ENCODE measurements around the gene SHB.
"Not testable (repeated sequence)": the region's sequence is repeated elsewhere in the genome, so short reads cannot be mapped to it uniquely, and the experiment has no call there.

Gene SHB

DNA sequence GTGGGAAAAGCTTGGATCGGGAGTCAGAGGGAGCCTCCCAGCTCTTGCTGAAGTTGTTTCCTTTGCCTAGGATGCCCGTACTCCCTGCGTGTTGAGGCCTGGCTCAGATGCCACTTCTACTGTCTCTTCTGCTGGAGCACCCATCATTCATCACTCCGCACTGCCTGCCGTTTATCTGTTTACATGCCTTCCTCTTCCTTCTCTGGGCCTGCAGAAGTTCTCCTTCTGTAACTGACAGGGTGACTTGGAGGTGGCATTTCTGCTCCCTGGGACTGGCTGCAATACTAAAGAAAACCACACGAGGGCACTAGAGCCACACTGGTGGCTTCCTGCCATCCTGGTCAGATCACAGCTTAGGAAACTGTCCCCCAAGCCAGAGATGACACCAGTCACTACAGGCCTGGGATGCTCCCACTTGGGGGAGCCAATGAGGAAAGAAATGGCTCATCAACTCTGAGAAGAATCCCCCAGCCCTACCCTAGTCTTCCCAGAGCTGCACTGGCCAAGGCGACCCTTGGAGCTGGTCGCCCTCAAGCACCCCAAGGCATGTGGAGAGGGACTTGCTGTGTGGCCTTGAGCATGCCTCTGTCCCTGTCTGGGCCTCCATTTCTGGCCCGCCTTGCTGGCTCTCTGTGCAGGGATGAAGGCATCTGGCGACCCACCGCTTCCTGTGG, 155.4 kb downstream of the SHB start:
- peak; percentile 86 for DNase-seq

DNA sequence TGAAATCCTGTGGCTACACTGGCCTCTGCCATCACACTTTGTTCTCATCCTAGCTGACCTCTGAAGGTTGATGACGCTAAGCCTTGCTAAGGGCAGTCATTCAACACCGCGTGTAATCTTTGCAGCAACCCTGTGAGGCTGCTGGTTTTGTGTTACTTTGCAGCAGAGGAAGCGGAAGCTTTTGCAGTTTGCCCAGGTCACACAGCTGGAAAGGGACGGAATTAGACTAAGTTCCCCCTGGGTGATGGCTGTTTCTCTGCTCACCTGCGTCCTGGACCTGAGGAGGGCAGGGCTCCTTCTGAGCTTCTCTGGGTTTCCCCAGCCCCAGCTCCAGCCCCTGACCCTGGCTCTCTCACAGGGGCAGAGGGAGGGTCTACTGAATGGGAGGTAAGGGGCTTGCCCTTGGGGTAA, 157.8 kb downstream of the SHB start:
- no peak for DNase-seq

- DNase-seq, result no peak
Observed at GRCh38 chr9:37910271-37910670, 158.8 kb downstream of the SHB start.

DNA sequence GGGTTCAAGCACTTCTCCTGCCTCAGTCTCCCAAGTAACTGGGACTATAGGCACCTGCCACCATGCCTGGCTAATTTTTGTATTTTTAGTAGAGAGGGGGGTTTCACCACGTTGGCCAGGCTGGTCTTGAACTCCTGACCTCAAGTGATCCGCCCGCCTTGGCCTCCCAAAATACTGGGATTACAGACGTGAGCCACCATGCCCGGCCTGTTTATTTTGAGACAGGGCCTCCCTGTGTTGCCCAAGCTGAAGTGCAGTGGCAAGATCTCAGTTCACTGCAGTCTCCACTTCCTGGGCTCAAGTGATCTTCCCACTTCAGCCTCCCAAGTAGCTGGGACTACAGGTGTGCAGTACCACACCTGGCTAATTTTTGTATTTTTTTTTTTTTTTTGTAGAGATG, 159.2 kb downstream of the SHB start:
- not testable (repeated sequence) for DNase-seq

DNA sequence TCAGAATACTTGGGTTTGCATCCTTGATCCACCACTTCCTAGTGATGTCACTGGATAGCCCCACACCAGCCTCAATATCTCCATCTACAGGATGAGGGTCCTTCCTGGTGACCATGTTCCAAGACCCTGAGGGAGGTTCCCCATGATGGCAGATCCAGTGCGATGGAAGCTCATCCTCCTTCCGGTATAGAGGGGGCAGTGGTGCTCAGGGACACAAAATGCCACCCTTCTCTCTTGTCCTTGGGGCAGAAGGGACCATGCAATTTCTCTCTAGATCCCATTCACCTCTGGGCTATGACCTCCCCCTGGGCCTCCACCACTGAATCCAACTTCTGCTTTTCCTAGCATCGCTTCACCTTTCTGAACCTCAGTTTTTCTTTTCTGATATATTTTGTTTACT, 159.7 kb downstream of the SHB start:
- DNase-seq, result no peak

DNA sequence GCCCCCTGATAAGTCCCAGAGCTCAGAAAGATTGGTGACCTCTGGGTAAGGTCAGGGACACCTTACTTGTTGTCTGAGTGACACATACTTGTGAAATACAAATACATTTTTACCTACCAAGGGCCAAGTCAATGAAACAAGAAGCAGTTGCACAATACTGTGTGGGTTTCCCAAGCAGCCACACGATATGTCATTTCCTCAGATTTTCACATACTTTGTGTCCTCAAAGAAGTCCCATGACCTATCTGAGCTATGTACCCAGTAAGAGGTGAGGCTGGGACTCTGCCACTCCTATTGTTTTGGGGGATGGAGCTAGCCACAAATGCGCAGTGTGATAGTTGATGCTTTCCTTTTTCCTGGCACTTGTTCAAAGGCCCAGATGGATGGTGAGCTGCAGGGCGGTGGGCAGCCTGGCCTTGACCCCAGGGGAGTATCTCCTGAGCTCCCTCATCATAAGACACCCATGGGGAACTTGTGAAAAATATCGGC, 160.3 kb downstream of the SHB start:
- no peak for DNase-seq

DNA sequence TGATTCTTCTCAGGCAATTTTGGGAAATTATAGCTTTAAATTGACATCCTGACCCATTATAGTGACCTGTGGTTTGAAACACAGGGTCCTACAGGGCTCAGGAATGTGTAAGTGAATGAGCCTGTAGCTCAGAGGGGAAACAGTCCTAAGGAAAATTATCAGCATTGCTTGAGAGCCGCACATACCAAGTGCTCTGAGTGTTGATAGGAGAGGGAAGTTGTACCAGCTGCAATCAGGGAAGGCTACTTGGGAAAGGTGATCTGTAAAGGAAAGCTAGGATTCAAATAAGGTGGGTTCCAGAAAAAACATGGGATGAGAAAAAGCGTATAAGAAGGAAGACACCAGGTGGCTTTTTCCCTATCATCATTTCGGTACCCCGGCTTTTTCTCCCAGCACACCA, 160.7 kb downstream of the SHB start:
- DNase-seq, result no peak

- no peak for DNase-seq
Observed at GRCh38 chr9:37906312-37907239, 162.5 kb downstream of the SHB start.

DNA sequence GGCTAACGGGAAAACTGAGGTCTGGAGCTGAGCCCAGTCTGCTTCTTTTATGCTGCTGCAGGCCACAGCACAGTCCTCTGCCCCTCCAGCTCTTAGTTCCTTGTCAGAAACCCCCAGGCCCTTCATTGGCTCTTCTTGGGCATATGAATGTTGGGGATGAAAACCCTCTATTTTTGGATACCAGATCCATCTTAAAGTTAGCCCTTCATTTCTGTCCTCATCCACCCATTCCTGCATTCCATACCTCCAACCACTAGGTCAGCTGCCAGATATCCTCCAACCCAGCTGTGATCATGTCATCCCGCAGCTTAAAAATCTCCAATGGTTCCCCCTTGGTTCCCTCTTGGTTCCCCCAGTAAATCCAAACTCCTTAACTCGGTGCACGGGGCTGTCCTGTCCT, 163.3 kb downstream of the SHB start:
- DNase-seq, result no peak

- DNase-seq, result no peak
Observed at GRCh38 chr9:37905131-37905505, 163.9 kb downstream of the SHB start.

GRCh38 chr9:37904445-37905130, 164.4 kb downstream of the SHB start:
- DNase-seq, result no peak

GRCh38 chr9:37903647-37904444, 165.2 kb downstream of the SHB start, which contains the start of gene SLC25A51:
SLC25A51 (minus strand) TSS chr9:37904127; CDS start chr9:37888550, 15,577 bp downstream.
- DNase-seq, result peak; percentile 92

DNA sequence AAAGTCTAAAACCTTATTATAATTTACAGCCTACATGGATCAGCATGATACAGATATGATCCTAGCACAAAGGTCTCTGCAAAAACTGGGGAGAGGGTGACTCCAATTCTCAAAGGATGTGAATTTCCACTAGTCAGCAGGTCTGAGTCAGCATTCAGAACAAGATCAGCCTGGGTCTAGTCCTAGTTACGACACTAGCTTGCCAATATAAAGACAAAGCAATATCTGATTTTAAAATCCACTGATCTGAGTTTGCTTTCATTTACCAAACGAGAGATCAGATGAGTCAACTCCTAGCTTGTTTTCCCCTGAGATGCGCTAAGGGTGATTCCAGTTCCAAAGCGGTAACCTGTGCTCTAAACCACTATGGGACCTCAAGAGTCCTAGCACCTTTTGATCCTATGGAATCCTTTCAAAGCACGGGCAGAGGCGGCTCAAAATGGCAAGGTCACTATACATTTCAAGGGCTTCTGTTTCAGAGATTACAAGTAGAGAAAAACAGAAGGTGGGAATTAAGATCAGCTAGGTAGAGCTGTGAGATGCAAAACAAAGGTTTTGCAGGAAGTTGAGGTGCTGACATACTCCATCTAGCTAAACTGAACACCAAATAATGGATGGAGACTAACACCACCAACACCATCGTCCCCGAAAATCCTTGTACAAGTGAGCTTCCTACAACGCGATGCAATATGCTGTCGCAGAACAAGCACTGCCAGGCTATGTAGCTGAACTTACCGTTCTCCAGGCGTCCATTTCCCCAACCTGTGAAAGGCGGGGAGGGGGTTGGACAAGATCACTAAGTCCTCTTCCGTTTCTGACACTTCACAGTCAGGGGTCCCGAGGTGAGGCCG, 166.0 kb downstream of the SHB start:
- no peak for DNase-seq

GRCh38 chr9:37902131-37902530, 166.9 kb downstream of the SHB start:
- DNase-seq, result no peak

DNA sequence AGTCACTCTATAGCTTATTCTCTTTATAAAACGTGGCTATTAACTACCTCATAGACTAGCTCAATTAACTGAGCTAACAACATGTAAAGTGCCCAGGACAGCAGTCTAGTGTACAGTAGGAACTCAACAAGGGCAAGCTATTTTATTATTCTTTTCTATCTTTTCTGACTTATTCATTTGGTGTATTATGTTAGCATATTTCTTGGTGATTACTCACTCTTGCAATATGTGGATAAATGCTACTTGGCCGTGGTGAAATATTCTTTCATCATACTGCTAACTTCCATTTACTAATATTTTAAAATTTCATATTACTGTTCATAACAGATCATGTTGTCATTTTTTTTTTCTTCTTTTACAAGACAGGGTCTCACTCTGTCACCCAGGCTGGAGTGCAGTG, 170.0 kb downstream of the SHB start:
- DNase-seq, result no peak

GRCh38 chr9:37897665-37898064, 171.4 kb downstream of the SHB start:
- no peak for DNase-seq

- no peak for DNase-seq
Observed at GRCh38 chr9:37892063-37892462, 177.0 kb downstream of the SHB start.

DNA sequence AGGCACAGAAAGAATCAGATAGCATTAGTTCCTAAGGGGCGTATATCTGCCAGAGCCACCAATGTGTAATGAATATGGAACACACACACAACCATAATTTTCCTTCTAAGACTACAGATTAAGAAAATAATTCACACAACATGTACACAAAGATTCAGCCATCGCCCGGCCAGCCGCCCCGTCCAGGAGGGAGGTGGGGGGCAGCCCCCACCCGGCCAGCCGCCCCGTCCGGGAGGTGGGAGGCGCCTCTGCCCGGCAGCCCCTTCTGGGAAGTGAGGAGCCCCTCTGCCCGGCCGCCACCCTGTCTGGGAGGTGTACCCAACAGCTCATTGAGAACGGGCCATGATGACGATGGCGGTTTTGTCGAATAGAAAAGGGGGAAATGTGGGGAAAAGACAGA, 178.0 kb downstream of the SHB start:
- DNase-seq, result not testable (repeated sequence)

GRCh38 chr9:37889536-37889935, 179.5 kb downstream of the SHB start:
- no peak for DNase-seq

DNA sequence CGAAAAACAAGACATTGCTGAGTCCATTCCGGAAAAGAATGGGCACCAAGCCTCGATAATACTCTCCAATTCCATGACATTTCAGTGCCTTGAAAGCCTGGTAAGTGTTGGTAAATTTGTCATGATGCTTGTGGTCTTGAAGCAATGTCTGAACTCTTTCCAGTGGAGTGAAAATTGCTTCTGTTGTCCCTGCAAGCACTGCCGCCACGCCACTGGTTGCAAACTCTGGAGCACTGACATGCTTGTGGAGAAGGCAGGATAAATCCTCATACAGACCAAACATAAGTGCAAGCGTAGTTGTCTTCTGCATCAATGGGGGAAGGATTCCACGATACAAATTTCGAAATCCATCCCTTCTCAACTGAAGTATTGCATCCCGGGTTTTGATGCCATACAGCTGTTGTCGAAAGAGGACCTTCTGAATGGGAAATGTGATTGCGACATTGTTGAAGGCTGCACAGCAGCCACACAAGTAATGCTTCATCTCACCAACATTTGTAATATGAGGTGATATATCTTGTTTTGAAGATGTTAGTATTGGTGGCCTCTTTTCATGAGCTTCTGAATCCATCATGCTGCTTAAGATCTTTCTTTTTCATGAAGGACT, 180.9 kb downstream of the SHB start:
- DNase-seq, result not testable (repeated sequence)

DNA sequence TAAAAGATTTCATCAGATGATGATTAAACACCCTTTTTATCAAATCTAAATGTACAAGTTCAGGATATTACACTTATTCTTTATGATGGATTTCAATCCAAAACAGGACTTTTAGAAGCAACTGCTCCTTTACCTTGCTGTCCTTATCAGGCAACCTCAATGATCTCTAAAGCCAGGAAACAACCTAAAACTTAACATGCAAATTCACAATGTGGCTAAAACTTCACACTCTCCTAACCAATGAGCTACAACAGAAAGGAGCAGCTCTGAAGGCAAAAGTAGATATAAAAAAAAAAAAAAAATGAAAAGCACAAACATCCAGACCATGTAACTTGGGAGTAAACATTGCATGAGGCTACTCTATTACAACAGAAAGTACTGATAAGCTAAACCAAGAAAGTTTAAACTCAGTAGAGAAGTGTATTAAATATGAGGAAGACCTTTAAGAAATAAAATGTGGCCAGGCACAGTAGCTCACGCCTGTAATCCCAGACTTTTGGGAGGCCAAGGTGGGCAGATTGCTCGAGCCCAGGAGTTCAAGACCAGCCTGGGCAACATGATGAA, 188.0 kb downstream of the SHB start:
- no peak for DNase-seq

Data from 8988T (cell line).